Sigmoid colon (tissue), 4 donors: ENCODE results near the gene CHRNA4.

Source experiments
- EP300 ChIP-seq, 4 donors: sonication (generic); formaldehyde crosslinking; IDR thresholded peaks; one replicate each; pipeline ENCODE4 v1.6.1; 2017; ENCODE audit warnings: antibody characterized with exemption in 4 of 4
- POLR2A ChIP-seq, 2 donors: fragments of 450-650 bp; IDR thresholded peaks; one replicate each; pipeline ENCODE4 v1.6.1; 2016; ENCODE audit warnings: antibody characterized with exemption in 2 of 2, mild to moderate bottlenecking in 2 of 2, moderate library complexity in 2 of 2
- POLR2AphosphoS5 ChIP-seq, 4 donors: sonication (generic); formaldehyde crosslinking; IDR thresholded peaks; one replicate each; pipeline ENCODE4 v1.6.1; 2017; ENCODE audit warnings: antibody characterized with exemption in 4 of 4
- TF ChIP-seq, protein P1 (sequence below), 4 experiments: fragments of 450-650 bp in 3 of 4; fragments of 200-600 bp in 1 of 4; IDR thresholded peaks; one replicate each; pipeline ENCODE4 v1.5.1; 2016 to 2019; ENCODE audit warnings: antibody characterized with exemption in 4 of 4, mild to moderate bottlenecking in 3 of 4, moderate library complexity in 2 of 4

DNA sequence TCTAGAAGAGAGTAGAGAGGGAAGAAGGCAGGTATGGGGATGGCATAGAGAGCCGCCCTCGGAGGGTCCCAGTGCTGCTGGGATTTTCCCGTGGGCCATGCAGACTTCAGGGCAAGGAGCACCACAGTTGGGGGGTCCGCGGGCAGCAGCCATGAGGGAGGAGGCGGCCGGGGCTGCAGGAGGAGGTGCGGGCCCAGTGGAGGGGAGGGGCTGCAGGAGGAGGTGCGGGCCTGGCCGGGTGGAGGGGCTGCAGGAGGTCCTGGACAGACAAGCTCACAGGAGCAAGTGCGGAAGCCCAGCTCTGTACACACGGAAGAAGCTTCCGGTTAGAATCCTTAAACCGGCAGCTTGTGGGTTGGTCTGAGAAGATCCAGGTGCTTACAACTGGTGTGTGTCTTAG lies 34.6 kb upstream of the CHRNA4 start:
- TF ChIP-seq, protein P1, sequence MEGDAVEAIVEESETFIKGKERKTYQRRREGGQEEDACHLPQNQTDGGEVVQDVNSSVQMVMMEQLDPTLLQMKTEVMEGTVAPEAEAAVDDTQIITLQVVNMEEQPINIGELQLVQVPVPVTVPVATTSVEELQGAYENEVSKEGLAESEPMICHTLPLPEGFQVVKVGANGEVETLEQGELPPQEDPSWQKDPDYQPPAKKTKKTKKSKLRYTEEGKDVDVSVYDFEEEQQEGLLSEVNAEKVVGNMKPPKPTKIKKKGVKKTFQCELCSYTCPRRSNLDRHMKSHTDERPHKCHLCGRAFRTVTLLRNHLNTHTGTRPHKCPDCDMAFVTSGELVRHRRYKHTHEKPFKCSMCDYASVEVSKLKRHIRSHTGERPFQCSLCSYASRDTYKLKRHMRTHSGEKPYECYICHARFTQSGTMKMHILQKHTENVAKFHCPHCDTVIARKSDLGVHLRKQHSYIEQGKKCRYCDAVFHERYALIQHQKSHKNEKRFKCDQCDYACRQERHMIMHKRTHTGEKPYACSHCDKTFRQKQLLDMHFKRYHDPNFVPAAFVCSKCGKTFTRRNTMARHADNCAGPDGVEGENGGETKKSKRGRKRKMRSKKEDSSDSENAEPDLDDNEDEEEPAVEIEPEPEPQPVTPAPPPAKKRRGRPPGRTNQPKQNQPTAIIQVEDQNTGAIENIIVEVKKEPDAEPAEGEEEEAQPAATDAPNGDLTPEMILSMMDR (IDR thresholded peaks at IDR 0.05) = no peak
- TF ChIP-seq POLR2A (IDR thresholded peaks at IDR 0.05) (no peak), POLR2AphosphoS5 (IDR thresholded peaks at IDR 0.05) (no peak), EP300 (IDR thresholded peaks at IDR 0.05) (no peak)
